OCI-LY1 (cell line): ENCODE data around the gene FAM107B.

Experiments
- H2AFZ ChIP-seq: fragments of 200-600 bp; sonication (generic), shearing (Covaris generic); 2 replicates; pipeline ENCODE4 v1.6.0; 2014; ENCODE audit warnings: antibody characterized with exemption, mild to moderate bottlenecking, low read length
- H3F3A ChIP-seq: fragments of 200-600 bp; sonication (generic), shearing (Covaris generic); 2 replicates; pipeline ENCODE4 v1.6.0; 2014; ENCODE audit warnings: mild to moderate bottlenecking, antibody characterized with exemption, low read length, moderate library complexity; ENCODE audit not compliant: insufficient read depth
- H3K27ac ChIP-seq: fragments of 200-600 bp; sonication (generic); 2 replicates; pipeline ENCODE4 v1.5.1; 2014; ENCODE audit warnings: low read length, mixed run types, mild to moderate bottlenecking, low read depth; ENCODE audit not compliant: poor library complexity, severe bottlenecking
- H3K27me3 ChIP-seq: fragments of 200-600 bp; sonication (generic); 2 replicates; pipeline ENCODE4 v1.6.0; 2014; ENCODE audit warnings: antibody characterized with exemption, mild to moderate bottlenecking, low read length, moderate library complexity; ENCODE audit not compliant: insufficient read depth
- H3K36me3 ChIP-seq: fragments of 200-600 bp; sonication (generic); 2 replicates; pipeline ENCODE4 v1.6.1; 2014; ENCODE audit warnings: mild to moderate bottlenecking, antibody characterized with exemption, low read length, moderate library complexity, mixed read lengths; ENCODE audit not compliant: insufficient read depth
- H3K4me1 ChIP-seq: fragments of 200-600 bp; sonication (generic); 2 replicates; pipeline ENCODE4 v1.5.1; 2014; ENCODE audit warnings: mild to moderate bottlenecking, low read length, moderate library complexity; ENCODE audit not compliant: insufficient read depth, severe bottlenecking
- H3K4me2 ChIP-seq: fragments of 200-600 bp; sonication (generic), shearing (Covaris generic); 2 replicates; pipeline ENCODE4 v1.6.1; 2014; ENCODE audit warnings: low read length
- H3K4me3 ChIP-seq: fragments of 200-600 bp; sonication (generic); 2 replicates; pipeline ENCODE4 v1.5.1; 2014; ENCODE audit warnings: low read length, low read depth, mild to moderate bottlenecking, mixed read lengths; ENCODE audit not compliant: poor library complexity, severe bottlenecking
- H3K79me2 ChIP-seq: fragments of 200-600 bp; shearing (Covaris generic); 2 replicates; pipeline ENCODE4 v1.6.1; 2016; ENCODE audit warnings: mixed run types, low read length, mixed read lengths; ENCODE audit not compliant: insufficient read depth
- H3K9ac ChIP-seq: fragments of 200-600 bp; sonication (generic), shearing (Covaris generic); 2 replicates; pipeline ENCODE4 v1.6.1; 2014; ENCODE audit warnings: mild to moderate bottlenecking, low read length, mixed read lengths
- H3K9me2 ChIP-seq: fragments of 200-600 bp; sonication (generic), shearing (Covaris generic); 2 replicates; pipeline ENCODE4 v1.6.1; 2014; ENCODE audit warnings: low read depth, mild to moderate bottlenecking, low read length, mixed read lengths
- H3K9me3 ChIP-seq: fragments of 200-600 bp; shearing (Covaris generic); 2 replicates; pipeline ENCODE4 v1.6.1; 2014; ENCODE audit warnings: low read length, mixed read lengths
- H4K20me1 ChIP-seq: fragments of 200-600 bp; sonication (generic), shearing (Covaris generic); 2 replicates; pipeline ENCODE4 v1.6.0; 2016; ENCODE audit warnings: mild to moderate bottlenecking, low read length; ENCODE audit not compliant: insufficient read depth
- EZH2 ChIP-seq: fragments of 200-600 bp; sonication (generic), shearing (Covaris generic); IDR thresholded peaks from 2 replicates; pipeline ENCODE4 v1.8.0; 2017; ENCODE audit warnings: borderline replicate concordance, mixed run types, mild to moderate bottlenecking, antibody characterized with exemption, low read length, moderate library complexity, mixed read lengths
- TF ChIP-seq, protein P1 (sequence below): fragments of 200-600 bp; sonication (generic), shearing (Covaris generic); IDR thresholded peaks from 2 replicates; pipeline ENCODE4 v1.5.1; 2017; ENCODE audit warnings: mild to moderate bottlenecking, antibody characterized with exemption, low read length, moderate library complexity, mixed read lengths

Gene FAM107B

GRCh38 chr10:14499601-14499904 lies 275.1 kb downstream of the FAM107B start:
- H3K27ac ChIP-seq: no peak overlapping the region
- no peaks in the 10 kb centered on the region for H3K27me3 ChIP-seq
- no peak overlapping the region for H2AFZ ChIP-seq
- no peaks in the 10 kb centered on the region for H4K20me1 ChIP-seq
- H3K36me3 ChIP-seq: no peaks in the 10 kb centered on the region
- no peaks in the 10 kb centered on the region for H3K9me2 ChIP-seq
- no peak overlapping the region for H3K4me2 ChIP-seq
- no peak overlapping the region for H3K4me3 ChIP-seq
- H3K9me3 ChIP-seq: no peaks in the 10 kb centered on the region
- H3F3A ChIP-seq: no peaks in the 10 kb centered on the region
- peaks cover 8% of the 10 kb centered on the region for H3K4me1 ChIP-seq
- no peaks in the 10 kb centered on the region for H3K79me2 ChIP-seq
- TF ChIP-seq, protein P1, sequence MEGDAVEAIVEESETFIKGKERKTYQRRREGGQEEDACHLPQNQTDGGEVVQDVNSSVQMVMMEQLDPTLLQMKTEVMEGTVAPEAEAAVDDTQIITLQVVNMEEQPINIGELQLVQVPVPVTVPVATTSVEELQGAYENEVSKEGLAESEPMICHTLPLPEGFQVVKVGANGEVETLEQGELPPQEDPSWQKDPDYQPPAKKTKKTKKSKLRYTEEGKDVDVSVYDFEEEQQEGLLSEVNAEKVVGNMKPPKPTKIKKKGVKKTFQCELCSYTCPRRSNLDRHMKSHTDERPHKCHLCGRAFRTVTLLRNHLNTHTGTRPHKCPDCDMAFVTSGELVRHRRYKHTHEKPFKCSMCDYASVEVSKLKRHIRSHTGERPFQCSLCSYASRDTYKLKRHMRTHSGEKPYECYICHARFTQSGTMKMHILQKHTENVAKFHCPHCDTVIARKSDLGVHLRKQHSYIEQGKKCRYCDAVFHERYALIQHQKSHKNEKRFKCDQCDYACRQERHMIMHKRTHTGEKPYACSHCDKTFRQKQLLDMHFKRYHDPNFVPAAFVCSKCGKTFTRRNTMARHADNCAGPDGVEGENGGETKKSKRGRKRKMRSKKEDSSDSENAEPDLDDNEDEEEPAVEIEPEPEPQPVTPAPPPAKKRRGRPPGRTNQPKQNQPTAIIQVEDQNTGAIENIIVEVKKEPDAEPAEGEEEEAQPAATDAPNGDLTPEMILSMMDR: no peak
- TF ChIP-seq EZH2: no peak
- H3K9ac ChIP-seq: no peak overlapping the region

GRCh38 chr10:14498326-14498725 lies 276.4 kb downstream of the FAM107B start:
- H3K79me2 ChIP-seq: no peaks in the 10 kb centered on the region
- no peaks in the 10 kb centered on the region for H3F3A ChIP-seq

DNA sequence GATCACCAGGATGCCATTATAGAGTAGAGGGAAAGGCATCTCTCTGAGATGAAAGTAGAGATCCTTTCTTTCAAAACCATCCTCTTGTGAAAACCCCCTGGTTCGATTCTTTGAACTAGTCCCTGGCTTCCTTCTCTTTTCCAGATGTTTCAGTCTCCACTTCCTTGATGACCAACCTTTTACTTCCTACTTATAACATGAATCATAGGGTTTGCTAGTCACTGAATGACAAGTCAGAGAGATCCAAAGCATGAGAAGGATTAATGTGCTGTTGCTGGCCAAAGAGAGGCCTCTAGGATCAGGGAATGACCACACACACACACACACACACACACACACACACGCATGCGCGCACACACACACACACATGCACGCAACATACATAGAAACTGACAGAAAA lies 282.9 kb downstream of the FAM107B start:
- Histone ChIP-seq H3F3A (no peaks in the 10 kb centered on the region), H3K27me3 (no peaks in the 10 kb centered on the region; the same call in 1 of the 2 replicates), H3K4me3 (no peak overlapping the region), H3K36me3 (no peaks in the 10 kb centered on the region), H3K9ac (no peak overlapping the region), H4K20me1 (no peaks in the 10 kb centered on the region), H3K4me1 (no peaks in the 10 kb centered on the region), H3K9me2 (no peaks in the 10 kb centered on the region), H3K4me2 (no peak overlapping the region), H3K79me2 (no peaks in the 10 kb centered on the region), H3K9me3 (no peaks in the 10 kb centered on the region), H3K27ac (no peak overlapping the region), H2AFZ (no peak overlapping the region)
- TF ChIP-seq, protein P1: no peak
- no peak for TF ChIP-seq EZH2

More at GRCh38 chr10:14498326-14498725, 276.4 kb downstream of the FAM107B start:
- no peaks in the 10 kb centered on the region for H3K27me3 ChIP-seq
- no peak overlapping the region for H3K27ac ChIP-seq
- H3K36me3 ChIP-seq: no peaks in the 10 kb centered on the region
- no peak overlapping the region for H3K9ac ChIP-seq
- H3K4me1 ChIP-seq: peaks cover 8% of the 10 kb centered on the region
- no peaks in the 10 kb centered on the region for H3K9me3 ChIP-seq
- no peak for TF ChIP-seq EZH2
- TF ChIP-seq, protein P1: no peak
- H2AFZ ChIP-seq: no peak overlapping the region
- H3K9me2 ChIP-seq: no peaks in the 10 kb centered on the region
- H3K4me2 ChIP-seq: no peak overlapping the region
- no peak overlapping the region for H3K4me3 ChIP-seq
- H4K20me1 ChIP-seq: no peaks in the 10 kb centered on the region
